Mucosa of descending colon (tissue), 3 donors: ENCODE data around the gene NDRG4. TPM values are rescaled to one million over a fixed set of nuclear protein-coding genes. Genes with fewer than 3 reads are reported as not detected.

ENCODE experiments used
- ATAC-seq: fragments of 200-7000 bp; cut with Tn5 transposase; one replicate; pipeline ENCODE4 v1.9.1; 2020; ENCODE audit warnings: mild to moderate bottlenecking, moderate library complexity
- DNase-seq, 3 donors: peaks; one replicate each; pipeline ENCODE4 v3.0.0-alpha.2; 2020
- H3K36me3 ChIP-seq: fragments of 200-600 bp; one replicate; pipeline ENCODE4 v1.8.0; 2021; ENCODE audit warnings: low read depth, mild to moderate bottlenecking
- H3K4me1 ChIP-seq: fragments of 200-600 bp; one replicate; pipeline ENCODE4 v1.8.0; 2021; ENCODE audit warnings: low read depth, mild to moderate bottlenecking
- H3K4me3 ChIP-seq: fragments of 200-600 bp; one replicate; pipeline ENCODE4 v1.8.0; 2021; ENCODE audit warnings: mild to moderate bottlenecking
- H3K9me3 ChIP-seq: fragments of 200-600 bp; one replicate; pipeline ENCODE4 v1.8.0; 2021; ENCODE audit warnings: mild to moderate bottlenecking
- intact Hi-C, 2 donors: fragments of 100-400 bp; cut with DNase I in 1 of 2; cut with micrococcal nuclease in 1 of 2; formaldehyde crosslinking; loops; one replicate each; pipeline versions ENCODE4 v1.11.0 to v1.11.1; 2022; cut with DNase I, micrococcal nuclease
- total RNA-seq, 3 donors: library from RNA; stranded (reverse); fragmentation: NEBNext Ultra II Directional in 2 of 3; extraction: Animal tissue kit (Norgen Biotek cat#: 25700) in 2 of 3; gene quantifications; one replicate each; pipeline versions ENCODE4 v1.2.1 to v1.2.4, GENCODE V29; 2021 to 2023
- TF ChIP-seq, protein P1 (sequence below): fragments of 200-600 bp; IDR thresholded peaks from one replicate; pipeline ENCODE4 v1.8.0; 2022; ENCODE audit warnings: antibody characterized with exemption, mild to moderate bottlenecking
- donor health status: DM: no; HTN: no; CAD: no; lungs with moderate emphysema.
- donor health status: DM: no; HTN: no; CAD: no.
- donor health status: DM: no; HTN: yes; CAD: no.

Gene NDRG4
- total RNA-seq, 3 donors from 2014 or later, result 3.0 to 15.8 (median 3.6) TPM

DNA sequence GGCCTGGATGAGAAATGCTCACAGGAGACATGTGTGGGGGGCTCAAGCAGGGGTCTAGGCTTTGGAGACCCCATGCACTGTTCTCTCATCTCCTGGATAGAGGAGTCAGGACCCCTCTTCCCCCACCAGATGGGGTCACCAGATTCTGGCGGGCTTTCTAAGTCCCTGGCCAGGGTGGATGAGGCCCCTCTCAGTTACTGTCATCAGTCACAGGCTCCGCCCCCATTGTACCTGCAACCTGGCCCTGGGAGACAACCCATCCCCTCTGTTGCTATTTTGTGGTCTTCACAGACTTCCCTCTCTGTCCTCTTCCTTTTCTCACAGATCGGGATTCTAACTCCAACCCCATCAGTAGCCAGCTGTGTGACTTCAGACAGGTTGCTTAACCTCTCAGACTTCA lies 33.5 kb upstream of the NDRG4 start:
- no peaks in the 10 kb centered on the region for H3K9me3 ChIP-seq
- no peaks in the 10 kb centered on the region for H3K36me3 ChIP-seq
- TF ChIP-seq, protein P1, sequence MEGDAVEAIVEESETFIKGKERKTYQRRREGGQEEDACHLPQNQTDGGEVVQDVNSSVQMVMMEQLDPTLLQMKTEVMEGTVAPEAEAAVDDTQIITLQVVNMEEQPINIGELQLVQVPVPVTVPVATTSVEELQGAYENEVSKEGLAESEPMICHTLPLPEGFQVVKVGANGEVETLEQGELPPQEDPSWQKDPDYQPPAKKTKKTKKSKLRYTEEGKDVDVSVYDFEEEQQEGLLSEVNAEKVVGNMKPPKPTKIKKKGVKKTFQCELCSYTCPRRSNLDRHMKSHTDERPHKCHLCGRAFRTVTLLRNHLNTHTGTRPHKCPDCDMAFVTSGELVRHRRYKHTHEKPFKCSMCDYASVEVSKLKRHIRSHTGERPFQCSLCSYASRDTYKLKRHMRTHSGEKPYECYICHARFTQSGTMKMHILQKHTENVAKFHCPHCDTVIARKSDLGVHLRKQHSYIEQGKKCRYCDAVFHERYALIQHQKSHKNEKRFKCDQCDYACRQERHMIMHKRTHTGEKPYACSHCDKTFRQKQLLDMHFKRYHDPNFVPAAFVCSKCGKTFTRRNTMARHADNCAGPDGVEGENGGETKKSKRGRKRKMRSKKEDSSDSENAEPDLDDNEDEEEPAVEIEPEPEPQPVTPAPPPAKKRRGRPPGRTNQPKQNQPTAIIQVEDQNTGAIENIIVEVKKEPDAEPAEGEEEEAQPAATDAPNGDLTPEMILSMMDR, result no peak
- ATAC-seq (no peak), DNase-seq (no peak)
- peaks cover 9% of the 10 kb centered on the region for H3K4me1 ChIP-seq
- H3K4me3 ChIP-seq, result no peak overlapping the region
- intact Hi-C loops, result no loop called here

DNA sequence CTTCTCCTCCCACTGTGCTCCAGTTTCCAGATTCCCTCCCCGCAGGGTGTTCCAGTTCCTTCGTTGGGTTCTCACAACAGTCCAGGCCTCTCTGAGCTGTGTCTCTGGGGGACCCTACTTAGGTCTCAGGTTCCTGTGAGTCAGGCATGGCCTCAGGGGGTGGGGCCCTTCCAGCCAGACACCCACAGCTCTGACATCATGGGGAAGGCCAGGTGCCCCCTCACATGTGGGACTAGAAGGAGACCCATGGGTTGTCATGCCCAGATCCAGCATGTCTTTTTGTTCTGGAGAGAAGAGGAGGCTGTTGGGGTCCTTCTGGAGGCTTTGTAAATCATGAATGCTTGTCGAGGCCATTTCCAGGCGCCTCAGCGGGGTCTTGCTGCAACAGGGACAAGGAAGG lies 32.0 kb upstream of the NDRG4 start:
- H3K36me3 ChIP-seq, result no peaks in the 10 kb centered on the region
- intact Hi-C loops, result no loop called here
- no peak overlapping the region for H3K4me3 ChIP-seq
- TF ChIP-seq, protein P1, result no peak
- DNase-seq, result no peak
- no peak for ATAC-seq
- H3K9me3 ChIP-seq, result no peaks in the 10 kb centered on the region
- H3K4me1 ChIP-seq, result peaks cover 9% of the 10 kb centered on the region

DNA sequence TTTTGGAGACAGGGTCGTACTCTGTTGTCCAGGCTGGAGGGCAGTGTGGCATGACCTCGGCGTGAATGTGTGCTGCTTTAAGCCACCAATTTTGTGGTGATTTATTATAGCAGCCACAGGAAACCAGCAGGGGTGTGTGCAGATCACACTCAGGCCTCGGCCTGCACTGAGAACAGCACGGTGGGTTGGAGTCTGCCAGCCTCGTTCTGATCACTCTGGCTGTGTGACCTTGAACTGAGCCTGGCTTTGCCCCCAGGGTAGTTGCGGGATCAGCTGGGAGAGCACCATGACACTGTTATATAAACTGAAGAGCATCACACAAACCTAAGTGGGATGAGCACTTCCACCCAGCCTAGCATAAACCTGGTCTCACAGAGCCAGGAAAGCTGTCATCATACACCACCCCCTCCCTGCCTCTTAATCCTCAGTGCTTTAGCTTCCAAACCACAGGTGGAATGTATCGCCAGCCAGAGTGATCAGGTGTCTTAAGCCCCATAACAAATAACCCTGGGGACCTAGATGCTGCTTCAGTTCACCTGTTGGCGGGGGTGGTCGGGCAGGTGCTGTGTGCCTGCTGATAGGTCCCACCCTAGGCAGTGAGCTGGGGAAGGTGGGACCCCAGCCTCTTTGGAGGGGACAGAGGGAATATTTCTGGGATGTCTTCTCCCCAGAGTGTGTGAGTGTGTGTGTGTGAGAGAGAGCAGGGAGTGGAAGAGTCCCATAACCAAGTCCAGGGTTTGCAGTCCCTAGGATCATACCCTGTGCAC lies 28.6 kb upstream of the NDRG4 start:
- intact Hi-C loops, result no loop called here
- ATAC-seq, result no peak

DNA sequence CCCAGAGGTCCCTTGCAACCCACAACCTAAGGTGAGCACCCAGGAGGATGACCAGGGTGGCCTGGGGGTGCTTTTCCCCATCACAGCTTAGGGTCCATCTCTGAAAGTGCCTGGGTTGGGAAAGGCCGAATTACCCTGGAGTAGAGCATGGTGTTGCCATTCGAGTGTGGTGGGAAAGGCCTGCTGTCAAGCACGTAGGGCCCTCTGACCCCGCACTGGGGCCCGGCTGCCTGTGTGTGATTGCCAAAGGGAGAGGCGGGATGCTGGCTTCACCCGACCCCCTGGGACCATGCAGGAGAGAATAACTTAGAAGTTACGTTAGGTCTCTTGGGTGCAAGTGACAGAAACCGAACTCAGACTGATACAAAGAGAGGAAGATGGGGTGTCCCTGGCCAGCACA lies 27.7 kb upstream of the NDRG4 start:
- TF ChIP-seq, protein P1, result no peak
- no peaks in the 10 kb centered on the region for H3K9me3 ChIP-seq
- intact Hi-C loops, result no loop called here
- DNase-seq (no peak), ATAC-seq (no peak)
- no peaks in the 10 kb centered on the region for H3K36me3 ChIP-seq
- H3K4me1 ChIP-seq, result no peaks in the 10 kb centered on the region
- H3K4me3 ChIP-seq, result no peak overlapping the region

More for the DNA sequence above, 28.6 kb upstream of the NDRG4 start:
- no peaks in the 10 kb centered on the region for H3K4me1 ChIP-seq
- H3K36me3 ChIP-seq, result no peaks in the 10 kb centered on the region
- no peak overlapping the region for H3K4me3 ChIP-seq
- H3K9me3 ChIP-seq, result no peaks in the 10 kb centered on the region
- no peak for DNase-seq
- TF ChIP-seq, protein P1, result no peak

DNA sequence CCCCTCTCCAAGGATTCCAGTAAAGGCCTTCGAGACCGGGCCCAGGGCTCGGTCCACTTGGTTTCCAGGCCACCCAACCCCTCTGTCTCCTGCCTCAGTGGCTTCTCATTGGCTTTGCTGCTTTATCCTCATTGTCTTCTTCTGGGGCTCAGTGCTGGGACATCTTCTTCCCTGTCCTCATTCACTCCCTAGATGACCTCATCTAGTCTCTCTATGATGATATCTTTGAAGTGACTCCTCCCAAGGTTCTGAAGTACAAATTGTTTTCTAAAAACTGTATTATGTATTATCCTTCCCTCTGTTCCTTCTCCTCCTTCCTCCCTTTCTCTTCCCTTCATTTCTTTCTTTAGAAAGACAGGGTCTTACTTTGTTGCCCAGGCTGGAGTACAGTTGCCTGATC lies 27.1 kb upstream of the NDRG4 start:
- Histone ChIP-seq H3K4me3 (no peak overlapping the region), H3K9me3 (no peaks in the 10 kb centered on the region), H3K4me1 (no peaks in the 10 kb centered on the region), H3K36me3 (no peaks in the 10 kb centered on the region)
- no peak for DNase-seq
- intact Hi-C loops, result no loop called here
- TF ChIP-seq, protein P1, result no peak
- ATAC-seq, result no peak
